Activated naive CD8-positive, alpha-beta T cell treated with anti-CD3 and anti-CD28 coated beads, Interleukin-2, amount 50 U/mL, for 16 hours (primary cell): Measurements from ENCODE around the gene MAOA.
"Not testable (repeated sequence)": the region's sequence is repeated elsewhere in the genome, so short reads cannot be mapped to it uniquely, and the experiment has no call there.

ENCODE experiments used
- DNase-seq: peaks from one replicate; pipeline ENCODE4 v3.0.0-alpha.2; 2020; ENCODE audit warnings: low read depth, low spot score

MAOA gene

DNA sequence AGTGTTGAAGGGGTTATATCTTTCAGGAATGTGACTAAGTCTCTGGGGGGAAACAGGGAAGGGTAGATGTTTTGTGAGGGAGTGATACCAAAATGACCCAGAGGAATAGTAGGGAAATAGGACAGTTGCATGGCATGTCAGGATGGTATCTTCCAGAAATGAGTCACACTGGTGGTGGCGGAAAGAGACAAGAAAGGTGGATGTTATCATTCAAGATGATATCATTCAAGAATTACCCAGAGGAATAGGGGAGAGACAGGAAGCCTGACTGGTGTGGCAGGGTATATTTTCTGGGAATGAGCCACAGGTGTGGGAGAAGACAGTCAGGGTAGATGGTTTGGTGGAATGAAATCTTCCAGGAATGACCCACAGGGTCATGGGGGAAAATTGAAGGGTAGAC is 61.1 kb downstream of the MAOA start:
- no peak for DNase-seq

DNA sequence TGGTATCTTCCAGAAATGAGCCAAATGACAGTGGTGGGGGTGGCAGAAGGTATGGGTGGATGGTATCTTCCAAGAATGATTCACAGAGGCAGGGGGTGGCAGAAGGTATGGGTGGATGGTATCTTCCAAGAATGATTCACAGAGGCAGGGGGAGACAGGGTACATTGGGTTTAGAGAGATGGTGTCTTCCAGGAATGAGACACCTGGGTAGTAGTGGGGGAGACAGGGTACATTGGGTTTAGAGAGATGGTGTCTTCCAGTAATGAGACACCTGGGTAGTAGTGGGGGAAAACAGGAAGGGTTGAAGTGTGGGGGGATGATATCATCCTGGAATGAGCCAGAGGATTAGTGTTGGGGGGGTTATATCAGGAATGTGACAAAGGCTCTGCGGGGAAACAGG is 62.0 kb downstream of the MAOA start:
- no peak for DNase-seq

DNA sequence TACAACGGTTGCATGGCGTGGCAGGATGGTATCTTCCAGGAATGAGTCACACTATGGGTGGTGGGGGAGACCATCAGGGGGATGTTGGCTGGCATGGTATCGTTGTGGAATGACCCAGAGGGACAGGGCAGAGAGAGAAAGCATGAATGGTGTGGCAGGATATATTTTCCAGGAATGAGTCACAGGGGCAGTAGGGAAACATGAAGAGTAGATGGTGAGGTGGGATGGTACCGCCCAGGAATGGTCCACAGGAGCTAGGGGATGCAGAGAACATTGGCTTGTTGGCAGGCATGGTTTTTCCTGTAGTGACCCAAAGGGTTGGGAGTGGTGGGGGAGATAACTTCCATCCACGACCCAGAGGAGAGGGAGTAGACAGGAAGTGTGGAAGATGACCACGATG is 62.4 kb downstream of the MAOA start:
- no peak for DNase-seq

DNA sequence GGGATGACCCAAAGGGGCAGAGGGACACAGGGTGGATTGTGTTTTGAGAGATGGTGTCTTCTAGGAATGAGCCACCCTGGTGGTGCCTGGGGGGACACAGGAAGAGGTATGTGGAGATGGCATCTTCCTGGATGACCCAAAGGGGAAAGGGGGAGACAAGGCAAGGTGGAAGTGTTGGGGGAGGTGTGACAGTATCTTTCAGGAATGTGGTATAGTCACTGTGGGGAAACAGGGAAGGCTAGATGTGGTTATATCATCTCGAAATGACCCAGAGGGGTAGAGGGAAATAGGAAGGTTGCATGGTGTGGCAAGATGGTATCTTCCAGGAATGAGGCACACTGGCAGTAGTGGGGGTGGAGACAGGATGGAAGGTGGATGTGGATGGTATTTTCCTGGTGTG is 62.9 kb downstream of the MAOA start:
- DNase-seq, result no peak

GRCh38 chrX:43720082-43720481 is 64.0 kb downstream of the MAOA start:
- DNase-seq, result no peak

- no peak for DNase-seq
Measured at GRCh38 chrX:43720961-43721360, 64.9 kb downstream of the MAOA start.

DNA sequence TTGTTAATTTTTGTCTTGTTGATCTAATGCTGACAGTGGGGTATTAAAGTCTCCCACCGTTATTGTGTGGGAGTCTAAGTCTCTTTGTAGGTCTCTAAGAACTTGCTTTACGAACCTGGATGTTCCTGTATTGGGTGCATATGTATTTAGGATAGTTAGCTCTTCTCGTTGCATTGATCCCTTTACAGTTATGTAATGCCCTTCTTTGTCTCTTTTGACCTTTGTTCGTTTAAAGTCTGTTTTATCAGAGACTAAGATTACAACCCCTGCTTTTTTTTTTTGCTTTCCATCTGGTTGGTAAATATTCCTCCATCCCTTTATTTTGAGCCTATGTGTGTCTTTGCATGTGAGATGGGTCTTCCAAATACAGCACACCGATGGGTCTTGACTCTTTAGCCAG is 69.1 kb downstream of the MAOA start:
- not testable (repeated sequence) for DNase-seq

- not testable (repeated sequence) for DNase-seq
Measured at GRCh38 chrX:43727254-43727653, 71.2 kb downstream of the MAOA start.

DNA sequence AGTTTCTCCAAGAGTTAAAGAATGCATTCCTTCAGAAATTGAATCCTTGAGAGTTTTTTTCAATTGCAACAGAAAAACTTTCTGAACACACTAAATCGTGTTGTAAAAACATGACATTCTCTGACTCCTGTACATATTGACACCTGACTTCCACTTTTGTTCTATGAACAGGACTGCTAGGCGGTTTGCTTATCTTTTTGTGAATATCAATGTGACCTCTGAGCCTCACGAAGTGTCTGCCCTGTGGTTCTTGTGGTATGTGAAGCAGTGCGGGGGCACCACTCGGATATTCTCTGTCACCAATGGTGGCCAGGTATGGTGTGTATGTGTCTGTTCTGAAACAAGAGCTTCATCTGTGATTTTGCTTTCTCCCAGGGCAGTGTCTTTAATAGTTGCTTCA is 71.9 kb downstream of the MAOA start:
- DNase-seq, result no peak

DNA sequence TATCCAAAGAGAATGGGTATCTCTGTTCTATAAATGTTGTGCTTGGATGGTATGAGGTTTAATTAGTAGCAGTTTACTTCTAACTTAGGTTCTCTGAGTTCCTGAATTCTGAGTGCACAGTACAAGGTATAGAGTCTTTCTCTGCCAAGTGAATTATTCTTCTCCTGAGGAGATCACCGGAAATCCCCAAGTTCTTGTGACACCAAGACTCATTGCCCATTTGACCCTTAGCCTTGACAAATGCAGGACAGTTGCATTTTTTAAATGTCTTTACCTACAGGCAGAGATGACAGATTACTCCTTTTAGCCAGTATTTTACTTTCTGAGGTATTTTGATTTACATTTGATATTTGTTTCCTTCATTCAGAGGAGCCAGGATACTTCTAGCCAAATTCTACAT is 72.9 kb downstream of the MAOA start:
- no peak for DNase-seq

DNA sequence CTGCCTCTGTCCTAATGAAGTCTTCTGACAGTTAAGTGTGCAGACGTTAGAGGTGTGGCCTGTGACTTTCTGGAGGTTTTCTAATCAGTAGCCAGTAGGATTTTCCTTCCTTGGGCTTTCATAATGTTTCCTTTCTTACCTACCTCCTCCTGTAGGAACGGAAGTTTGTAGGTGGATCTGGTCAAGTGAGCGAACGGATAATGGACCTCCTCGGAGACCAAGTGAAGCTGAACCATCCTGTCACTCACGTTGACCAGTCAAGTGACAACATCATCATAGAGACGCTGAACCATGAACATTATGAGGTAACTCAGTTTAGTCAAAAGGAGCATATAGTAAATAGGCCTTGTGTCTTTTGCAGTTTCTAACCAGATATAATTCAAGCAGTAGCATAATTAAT is 75.0 kb downstream of the MAOA start:
- DNase-seq, result no peak

GRCh38 chrX:43733699-43734098 is 77.6 kb downstream of the MAOA start:
- no peak for DNase-seq

DNA sequence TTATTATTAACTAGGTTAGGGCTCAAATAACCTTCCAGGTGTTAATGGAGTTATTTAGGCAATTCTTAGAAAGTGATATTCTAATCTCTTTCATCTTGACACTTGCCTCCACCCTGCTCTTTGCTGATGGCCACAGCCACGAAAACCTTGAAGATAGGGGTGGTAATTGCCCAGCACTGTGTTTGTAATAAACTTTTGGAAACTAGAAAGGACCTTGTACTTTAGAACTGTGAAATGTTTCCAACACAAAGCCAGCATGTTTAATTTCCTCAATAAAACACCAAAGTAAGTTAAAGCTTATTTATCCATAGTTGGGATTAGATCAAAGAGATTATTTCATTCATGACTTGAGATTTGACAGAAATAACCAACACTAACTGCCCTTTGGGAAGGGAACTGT is 78.3 kb downstream of the MAOA start:
- no peak for DNase-seq

GRCh38 chrX:43735534-43735933 is 79.4 kb downstream of the MAOA start:
- no peak for DNase-seq

- no peak for DNase-seq
Measured at GRCh38 chrX:43735957-43736356, 79.9 kb downstream of the MAOA start.

DNA sequence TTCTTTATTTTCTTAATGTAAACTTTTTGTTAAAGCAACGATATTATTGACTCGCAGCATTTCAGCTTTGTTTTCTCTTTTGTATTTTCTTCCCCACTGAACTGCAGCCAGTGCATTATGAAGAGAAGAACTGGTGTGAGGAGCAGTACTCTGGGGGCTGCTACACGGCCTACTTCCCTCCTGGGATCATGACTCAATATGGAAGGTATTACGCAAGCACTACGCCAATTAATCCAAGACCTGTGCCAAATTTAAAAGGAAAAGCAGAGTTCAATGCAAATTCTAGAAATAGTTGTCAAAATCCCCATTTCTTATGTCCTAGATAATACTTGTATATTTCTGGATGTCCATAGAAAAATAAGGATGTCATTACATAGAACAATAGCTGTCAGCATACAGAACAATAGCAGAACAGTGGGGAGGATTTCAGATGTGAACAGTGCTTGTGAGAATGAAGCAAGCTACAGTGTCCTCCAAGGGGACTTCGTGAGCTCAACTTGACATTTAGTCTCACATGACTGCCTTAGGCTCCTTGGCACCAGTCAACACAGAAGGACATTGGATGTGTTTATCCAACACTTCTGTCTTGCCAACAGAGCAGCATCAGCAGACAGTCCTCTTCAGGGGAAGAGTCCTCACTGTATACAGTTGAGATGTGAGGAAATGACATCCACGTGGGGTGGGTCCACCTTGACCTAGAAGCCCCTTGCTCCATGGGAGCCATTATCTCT is 85.9 kb downstream of the MAOA start:
- DNase-seq, result no peak

GRCh38 chrX:43743100-43743822 is 87.2 kb downstream of the MAOA start:
- no peak for DNase-seq

GRCh38 chrX:43744284-43744683 is 88.2 kb downstream of the MAOA start:
- DNase-seq, result no peak

DNA sequence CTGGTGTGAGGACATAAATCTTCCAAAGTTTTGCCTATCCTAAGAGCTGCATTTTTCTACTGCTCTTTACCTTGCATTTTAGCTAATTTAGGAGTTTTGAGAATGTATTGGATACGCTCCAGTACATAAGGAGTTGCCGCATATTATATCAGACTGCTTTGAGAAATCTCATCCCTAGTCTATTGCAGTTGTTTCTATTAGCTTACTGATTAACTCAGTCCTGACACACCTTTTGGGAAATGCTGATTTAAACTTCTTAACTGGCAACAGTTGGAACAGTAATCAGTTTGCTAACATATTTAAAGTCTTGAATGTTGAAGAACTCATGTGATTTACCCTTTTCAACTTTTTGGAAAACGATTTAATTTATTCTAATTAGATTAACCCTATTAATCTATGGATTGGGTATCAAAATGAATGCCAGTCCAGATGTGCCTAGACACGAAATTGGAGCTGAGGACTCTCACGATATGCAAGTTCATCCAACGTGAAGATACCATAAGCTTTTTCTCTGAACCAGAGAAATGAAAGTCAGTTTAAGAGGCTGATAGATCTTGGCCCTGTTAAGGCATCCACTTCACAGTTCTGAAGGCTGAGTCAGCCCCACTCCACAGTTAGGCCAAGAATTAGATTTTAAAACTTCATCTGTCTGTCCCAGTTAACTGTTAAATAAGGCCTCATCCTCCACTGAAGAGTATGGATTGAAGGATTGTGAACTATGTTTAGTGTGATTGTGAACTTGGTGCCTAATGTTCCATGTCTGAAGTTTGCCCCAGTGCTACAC is 90.0 kb downstream of the MAOA start:
- no peak for DNase-seq

DNA sequence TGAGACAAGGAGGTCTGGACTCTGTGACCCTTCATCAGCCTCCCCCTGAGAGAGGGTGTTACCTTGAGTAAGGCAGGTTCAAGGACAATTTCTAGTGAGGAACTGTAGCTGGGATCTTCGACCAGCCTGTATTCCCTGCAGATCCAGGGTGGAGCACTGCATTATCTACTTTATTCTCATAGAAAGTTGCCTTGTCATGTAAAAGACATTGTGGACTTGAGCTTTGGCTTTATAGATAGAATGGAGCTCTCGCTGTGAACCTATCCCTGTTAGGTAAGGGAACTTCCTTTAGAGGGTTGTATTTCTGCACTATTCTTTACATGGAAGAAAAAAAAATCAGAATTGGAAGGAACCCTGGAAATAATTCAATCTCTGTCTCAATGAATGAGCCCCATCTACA is 91.4 kb downstream of the MAOA start:
- DNase-seq, result no peak

DNA sequence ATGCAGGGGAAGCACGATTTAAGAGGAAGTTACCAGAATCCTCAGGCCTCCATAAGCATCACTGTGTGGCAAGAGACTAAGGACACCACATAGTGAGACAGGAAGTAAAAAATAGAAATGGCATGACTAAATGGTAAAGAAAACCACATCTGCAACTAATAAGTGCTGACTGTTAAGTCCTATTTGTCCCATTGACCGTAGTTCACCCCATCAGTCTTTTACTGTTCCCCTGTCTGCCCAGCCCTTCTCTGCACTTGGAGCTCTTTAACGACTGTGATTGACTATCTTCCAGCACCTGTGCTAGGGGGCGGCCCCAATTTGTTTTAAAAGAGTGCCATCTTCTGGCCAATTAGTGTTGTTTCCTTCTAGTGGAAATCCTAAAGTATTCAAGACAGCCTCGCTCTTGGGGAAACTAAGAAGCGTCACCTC is 94.2 kb downstream of the MAOA start:
- DNase-seq, result no peak

DNA sequence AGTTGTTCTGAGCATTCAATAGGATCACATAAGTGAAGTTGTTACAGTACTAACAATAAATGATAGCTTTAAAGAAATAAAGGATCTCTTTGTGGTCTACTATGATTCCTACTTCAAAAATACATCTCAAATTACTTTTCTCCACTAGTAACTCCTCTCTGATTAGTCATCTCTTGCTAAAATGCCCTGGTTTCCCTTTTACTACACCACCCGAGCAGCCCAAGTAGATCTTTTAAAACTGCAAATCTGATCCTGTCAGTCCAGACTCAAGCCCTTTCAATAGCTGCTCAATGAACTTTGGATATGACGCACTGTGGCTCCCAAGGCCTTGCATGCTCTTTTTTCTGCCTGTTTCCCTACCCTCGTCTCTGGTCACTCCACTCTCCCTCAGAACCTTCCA is 97.5 kb downstream of the MAOA start:
- no peak for DNase-seq

DNA sequence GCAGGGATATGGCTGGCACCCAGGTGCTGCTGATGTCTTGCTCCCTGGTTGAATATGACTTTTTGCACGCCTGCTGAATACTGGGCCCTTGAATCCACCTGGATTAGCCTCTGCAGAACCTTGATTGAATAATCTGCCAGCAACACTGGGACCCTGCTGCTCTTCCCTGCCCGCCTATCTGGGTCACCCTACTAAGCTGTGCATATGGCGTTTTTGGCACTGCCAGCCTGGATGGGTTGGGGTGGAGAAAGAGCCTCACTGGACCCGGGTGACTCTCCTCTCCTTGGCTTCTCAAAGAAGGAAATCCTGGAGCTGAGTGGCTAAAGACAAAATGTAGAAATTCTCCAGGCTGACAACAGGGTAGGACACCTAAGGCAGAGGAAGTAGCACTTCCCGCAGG is 100.0 kb downstream of the MAOA start:
- no peak for DNase-seq
